Activated T-cell treated with anti-CD3 and anti-CD28 coated beads, Interleukin-2, amount 50 U/mL, for 72 hours (primary cell): Measurements from ENCODE around the gene SLC29A4. TPM values are rescaled to one million over a fixed set of nuclear protein-coding genes. Genes with fewer than 3 reads are reported as not detected.
"Not testable (repeated sequence)": the region's sequence is repeated elsewhere in the genome, so short reads cannot be mapped to it uniquely, and the experiment has no call there.

ENCODE experiments used
- ATAC-seq, 2 donors: fragments of 150-1000 bp; cut with Tn5 transposase; replicated peaks in 1 of 2; 2 replicates each; pipeline ENCODE4 v1.10.0; 2021; ENCODE audit warnings: moderate library complexity in 2 of 2, mild to moderate bottlenecking in 1 of 2
- DNase-seq, 2 donors: peaks; one replicate each; pipeline ENCODE4 v3.0.0; 2021 to 2022; ENCODE audit warnings: mixed read lengths in 1 of 2
- H3K27ac Mint-ChIP-seq: one replicate; pipeline ENCODE4 v1.8.0; 2022; ENCODE audit warnings: mild to moderate bottlenecking, moderate library complexity, mixed read lengths
- H3K27me3 Mint-ChIP-seq: one replicate; pipeline ENCODE4 v1.8.0; 2022; ENCODE audit warnings: low read depth, mixed read lengths
- H3K36me3 Mint-ChIP-seq, 2 donors: one replicate each; pipeline ENCODE4 v1.8.0; 2022; ENCODE audit warnings: mixed read lengths in 2 of 2, mild to moderate bottlenecking in 1 of 2; ENCODE audit not compliant: insufficient read depth in 2 of 2
- H3K4me1 Mint-ChIP-seq: one replicate; pipeline ENCODE4 v1.8.0; 2022; ENCODE audit warnings: low read depth, mixed read lengths
- H3K4me3 Mint-ChIP-seq, 2 donors: one replicate each; pipeline ENCODE4 v1.8.0; 2022; ENCODE audit warnings: mild to moderate bottlenecking in 2 of 2, mixed read lengths in 2 of 2, moderate library complexity in 2 of 2
- H3K9me3 Mint-ChIP-seq, 2 donors: one replicate each; pipeline ENCODE4 v1.8.0; 2022; ENCODE audit warnings: mixed read lengths in 2 of 2
- total RNA-seq, 2 donors: library from RNA; stranded (reverse); gene quantifications; one replicate each; pipeline ENCODE4 v1.2.3, GENCODE V29; 2022

Gene SLC29A4
- total RNA-seq, 2 donors from 2014 or later: 0.48 to 1.3 TPM

DNA sequence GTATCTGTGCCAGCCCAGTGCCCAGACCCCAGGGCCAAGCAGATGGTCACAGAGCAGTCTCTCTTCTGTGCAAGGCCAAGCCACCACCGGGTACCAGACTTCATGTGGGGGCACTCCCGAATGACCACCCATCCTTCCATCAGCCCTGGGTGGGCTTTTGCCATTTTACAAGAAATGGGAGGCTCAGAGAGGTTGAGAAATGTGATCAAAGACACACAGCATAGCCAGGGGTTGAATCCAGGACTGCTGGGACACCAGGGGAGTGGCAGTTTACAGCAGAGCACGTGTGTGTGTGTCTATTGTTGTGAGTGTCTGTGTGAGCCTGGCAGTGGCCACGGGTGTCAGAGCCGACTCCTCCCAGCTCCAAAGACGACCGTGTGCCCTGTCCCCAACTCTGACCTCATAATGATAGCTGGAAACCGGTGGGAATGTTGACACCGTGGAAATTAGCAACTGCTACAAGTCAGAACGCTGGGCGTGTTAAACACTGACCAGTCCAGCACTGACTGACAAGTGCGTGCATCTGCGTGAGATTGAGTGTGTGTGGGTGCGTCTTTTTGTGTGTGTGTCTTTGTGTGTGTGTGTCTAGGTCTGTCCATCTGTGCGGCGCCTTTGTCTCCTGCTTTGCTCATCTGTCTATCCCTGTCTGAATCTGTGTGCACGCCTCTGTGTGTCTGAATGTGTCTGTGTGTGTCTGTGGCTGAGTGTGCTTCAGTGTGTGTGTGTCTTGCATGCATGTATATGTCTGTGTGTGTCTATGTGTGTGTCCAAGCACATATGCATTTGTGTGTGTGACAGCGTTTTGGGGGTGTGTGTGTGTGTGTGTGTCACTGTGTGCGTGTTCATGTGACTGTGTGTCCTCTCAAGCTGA is 17.2 kb upstream of the SLC29A4 start:
- no peaks in the 10 kb centered on the region for H3K9me3 Mint-ChIP-seq
- no peaks in the 10 kb centered on the region for H3K36me3 Mint-ChIP-seq
- DNase-seq: no peak
- ATAC-seq: no peak
- H3K4me1 Mint-ChIP-seq: no peaks in the 10 kb centered on the region
- no peak overlapping the region for H3K4me3 Mint-ChIP-seq
- H3K27ac Mint-ChIP-seq: no peak overlapping the region
- H3K27me3 Mint-ChIP-seq: no peaks in the 10 kb centered on the region

DNA sequence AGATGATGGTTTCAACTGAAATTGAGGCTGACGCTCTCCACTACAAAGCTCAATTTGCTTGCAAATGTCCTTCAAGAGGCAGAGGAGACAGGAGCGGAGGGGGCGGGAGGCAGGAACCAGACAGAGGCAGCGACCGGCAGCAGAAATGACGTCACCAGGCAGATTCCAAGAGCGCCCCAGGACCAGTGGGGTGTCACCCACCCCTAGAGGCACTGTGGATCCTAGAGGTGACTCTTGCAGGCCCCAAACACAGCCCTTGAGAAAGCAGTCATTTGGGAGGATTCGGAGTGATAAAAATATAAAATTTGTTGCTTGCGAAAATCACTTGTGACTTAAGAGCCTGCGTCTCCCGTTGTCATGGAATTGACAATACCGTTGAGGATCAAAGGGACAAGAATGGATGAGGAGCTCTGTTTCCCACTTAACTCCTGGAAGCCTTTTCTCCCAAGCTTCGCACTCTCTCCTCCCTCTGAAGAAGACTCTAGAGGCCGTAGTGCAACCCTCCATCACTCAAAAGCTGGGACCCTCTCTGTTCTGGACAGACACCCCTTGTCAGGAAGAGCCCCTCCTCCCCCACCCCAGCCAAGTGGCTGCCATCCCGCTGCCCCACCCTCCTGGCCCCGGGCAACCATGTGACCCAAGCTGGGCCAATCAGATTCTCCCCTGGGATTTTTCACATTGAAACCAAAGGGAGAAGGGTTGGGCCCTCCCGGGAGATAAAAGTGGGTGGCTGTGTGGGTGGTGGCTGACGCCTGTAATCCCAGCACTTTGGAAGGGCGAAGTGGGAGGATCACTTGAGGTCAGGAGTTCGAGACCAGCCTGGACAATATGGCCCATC is 16.3 kb upstream of the SLC29A4 start:
- no peak overlapping the region for H3K27ac Mint-ChIP-seq
- ATAC-seq: no peak
- no peaks in the 10 kb centered on the region for H3K9me3 Mint-ChIP-seq
- no peak overlapping the region for H3K4me3 Mint-ChIP-seq
- DNase-seq: no peak
- H3K27me3 Mint-ChIP-seq: no peaks in the 10 kb centered on the region
- no peaks in the 10 kb centered on the region for H3K36me3 Mint-ChIP-seq
- H3K4me1 Mint-ChIP-seq: no peaks in the 10 kb centered on the region

DNA sequence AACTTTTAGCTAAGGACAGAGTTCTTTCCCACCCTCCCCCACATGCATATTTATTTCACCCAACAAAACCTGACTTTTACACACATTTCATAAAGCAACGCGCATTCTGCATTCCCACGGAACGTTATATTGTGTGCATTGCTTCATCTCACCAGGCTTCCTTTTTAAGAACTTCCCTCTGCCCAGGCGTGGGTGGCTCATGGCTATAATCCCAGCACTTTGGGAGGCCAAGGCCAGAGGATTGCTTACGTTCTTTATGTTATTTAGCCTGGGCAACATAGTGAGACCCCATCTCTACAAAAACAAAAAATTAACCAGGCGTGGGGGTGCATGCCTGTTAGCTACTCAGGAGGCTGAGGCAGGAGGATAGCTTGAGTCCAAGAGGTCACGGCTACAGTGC is 14.9 kb upstream of the SLC29A4 start:
- ATAC-seq, H3K9me3 Mint-ChIP-seq, H3K4me1 Mint-ChIP-seq, H3K27ac Mint-ChIP-seq, H3K36me3 Mint-ChIP-seq, H3K27me3 Mint-ChIP-seq, DNase-seq, H3K4me3 Mint-ChIP-seq: not testable (repeated sequence)

DNA sequence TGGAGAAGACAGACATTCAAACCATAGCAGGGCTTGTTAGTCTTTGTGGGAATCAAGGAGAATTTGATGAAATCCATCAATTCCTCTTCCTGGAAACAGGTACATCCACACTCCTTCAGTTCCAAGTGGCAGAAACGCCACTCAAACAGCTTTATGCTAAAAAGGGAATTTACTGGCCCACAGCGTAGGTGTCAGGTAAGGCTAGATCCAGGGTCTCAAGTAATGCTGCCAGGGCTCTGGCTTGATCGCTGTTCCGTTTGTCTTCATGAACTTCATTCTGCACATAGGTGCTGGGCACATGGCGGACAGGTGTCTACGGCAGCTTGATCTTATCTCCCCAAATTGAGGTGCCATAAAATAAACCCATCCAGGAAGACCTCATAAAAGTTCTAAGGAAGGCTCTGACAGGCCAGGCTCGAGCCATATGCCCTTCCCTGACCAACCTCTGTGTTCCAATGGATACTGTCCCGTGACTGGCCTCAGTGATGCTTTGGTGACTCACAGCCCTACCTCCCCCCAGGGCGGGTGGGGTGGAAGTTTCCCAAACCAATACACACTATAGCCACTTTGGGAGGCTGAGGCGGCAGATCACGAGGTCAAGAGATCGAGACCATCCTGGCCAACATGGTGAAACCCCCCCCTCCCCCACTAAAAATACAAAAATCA is 12.6 kb upstream of the SLC29A4 start:
- H3K9me3 Mint-ChIP-seq, ATAC-seq, H3K27ac Mint-ChIP-seq, H3K27me3 Mint-ChIP-seq, H3K4me3 Mint-ChIP-seq, H3K4me1 Mint-ChIP-seq, DNase-seq, H3K36me3 Mint-ChIP-seq: not testable (repeated sequence)

DNA sequence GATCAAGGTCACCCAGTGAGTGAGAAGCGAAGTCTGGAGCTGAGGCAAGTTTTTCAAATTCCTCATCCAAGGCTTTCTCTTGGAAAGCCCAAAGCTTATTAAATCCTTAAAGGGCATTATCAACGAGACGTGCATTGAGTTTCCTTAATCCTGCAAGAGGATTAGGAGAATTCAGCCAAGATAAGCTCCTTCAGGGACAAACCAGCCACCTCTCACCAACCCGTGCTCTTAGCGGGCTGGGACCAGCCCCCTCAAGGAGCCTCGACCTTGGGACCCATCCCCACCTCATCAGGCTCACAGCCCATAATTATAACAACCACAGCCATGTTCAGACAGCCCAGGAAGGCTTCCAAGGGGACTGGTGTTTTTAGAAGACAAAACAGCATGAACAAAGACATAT is 12.0 kb upstream of the SLC29A4 start:
- no peaks in the 10 kb centered on the region for H3K4me1 Mint-ChIP-seq
- H3K27ac Mint-ChIP-seq: no peak overlapping the region
- H3K9me3 Mint-ChIP-seq: no peaks in the 10 kb centered on the region
- no peak for DNase-seq
- no peaks in the 10 kb centered on the region for H3K27me3 Mint-ChIP-seq
- H3K4me3 Mint-ChIP-seq: no peak overlapping the region
- H3K36me3 Mint-ChIP-seq: no peaks in the 10 kb centered on the region
- no peak for ATAC-seq

DNA sequence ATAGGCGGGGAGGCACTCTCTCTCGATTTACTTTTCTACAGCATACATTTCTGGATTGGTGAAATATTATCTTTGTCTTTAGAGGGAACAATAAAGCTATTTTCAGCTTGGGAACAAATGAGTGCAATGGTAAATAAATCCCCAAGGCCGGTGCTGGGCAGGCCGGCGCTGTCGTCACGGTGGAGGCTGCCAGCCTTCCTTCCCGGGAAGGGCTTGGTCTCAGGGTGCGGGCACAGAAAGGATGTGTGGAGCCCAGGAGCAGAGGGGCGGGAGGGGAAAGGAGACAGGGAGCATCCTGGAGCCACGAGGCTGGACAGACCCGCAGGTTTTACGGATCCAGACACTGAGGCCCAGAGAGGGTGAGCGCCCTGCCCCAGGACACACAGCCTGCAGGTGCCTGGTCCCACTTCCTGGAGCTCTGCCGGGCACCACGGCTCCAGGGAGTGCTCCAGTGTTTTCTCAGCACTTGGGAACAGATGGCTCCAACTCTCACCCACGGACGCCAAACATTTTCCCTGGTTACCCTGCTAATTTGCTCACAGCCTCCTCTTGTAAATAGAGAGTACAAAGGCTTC is 8.8 kb upstream of the SLC29A4 start:
- not testable (repeated sequence) for H3K4me3 Mint-ChIP-seq, DNase-seq, ATAC-seq, H3K27ac Mint-ChIP-seq, H3K36me3 Mint-ChIP-seq, H3K4me1 Mint-ChIP-seq, H3K9me3 Mint-ChIP-seq, H3K27me3 Mint-ChIP-seq

DNA sequence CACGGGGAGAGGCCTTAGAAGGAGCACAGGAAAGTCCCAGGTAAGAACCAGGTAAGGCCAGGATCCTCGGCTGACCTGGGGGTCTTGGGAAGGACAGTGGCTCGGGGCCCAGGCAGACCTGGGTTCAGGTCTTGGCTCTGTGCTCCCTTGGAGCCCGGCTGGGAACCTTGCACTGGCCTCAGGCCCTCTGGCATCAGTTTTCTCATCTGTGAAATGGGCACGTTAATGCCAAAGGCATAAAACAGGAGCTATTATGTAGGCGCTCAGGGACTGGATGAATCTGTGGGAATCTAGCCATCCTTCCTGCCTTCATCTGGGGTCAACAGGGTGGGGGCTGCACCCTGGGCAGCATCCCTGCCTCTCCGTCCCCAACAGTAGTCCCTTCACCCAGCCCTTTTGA is 8.3 kb upstream of the SLC29A4 start:
- Mint-ChIP-seq H3K9me3 (no peaks in the 10 kb centered on the region), H3K36me3 (no peaks in the 10 kb centered on the region)

DNA sequence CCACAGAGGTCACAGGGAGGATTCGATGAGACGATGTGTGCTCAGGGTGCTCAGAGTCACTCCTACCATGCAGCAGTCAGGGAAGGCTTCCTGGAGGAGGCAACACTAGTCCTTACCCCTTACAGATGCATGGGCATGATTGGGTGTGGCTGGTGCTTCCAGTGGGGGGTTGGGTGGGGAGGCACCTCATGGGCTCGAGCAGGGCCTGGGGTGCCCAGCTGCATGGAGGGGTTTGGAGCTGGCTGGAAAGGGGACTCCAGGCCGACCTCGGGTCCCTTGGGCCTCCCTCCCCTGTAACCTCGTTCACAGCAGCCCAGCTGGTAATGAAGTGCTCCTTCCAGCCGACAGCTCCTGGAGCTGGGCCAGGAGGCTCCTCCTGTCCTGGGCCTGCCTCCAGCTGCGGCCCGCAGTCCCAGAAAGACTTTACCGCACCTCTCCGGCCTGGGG is 7.7 kb upstream of the SLC29A4 start:
- not testable (repeated sequence) for H3K4me3 Mint-ChIP-seq, H3K27me3 Mint-ChIP-seq, H3K36me3 Mint-ChIP-seq, H3K27ac Mint-ChIP-seq, ATAC-seq, DNase-seq, H3K9me3 Mint-ChIP-seq, H3K4me1 Mint-ChIP-seq

More for the DNA sequence above, 8.3 kb upstream of the SLC29A4 start:
- no peaks in the 10 kb centered on the region for H3K4me1 Mint-ChIP-seq
- H3K27ac Mint-ChIP-seq: no peak overlapping the region
- DNase-seq (no peak), ATAC-seq (no peak)
- no peak overlapping the region for H3K4me3 Mint-ChIP-seq
- H3K27me3 Mint-ChIP-seq: peaks cover under 1% of the 10 kb centered on the region

DNA sequence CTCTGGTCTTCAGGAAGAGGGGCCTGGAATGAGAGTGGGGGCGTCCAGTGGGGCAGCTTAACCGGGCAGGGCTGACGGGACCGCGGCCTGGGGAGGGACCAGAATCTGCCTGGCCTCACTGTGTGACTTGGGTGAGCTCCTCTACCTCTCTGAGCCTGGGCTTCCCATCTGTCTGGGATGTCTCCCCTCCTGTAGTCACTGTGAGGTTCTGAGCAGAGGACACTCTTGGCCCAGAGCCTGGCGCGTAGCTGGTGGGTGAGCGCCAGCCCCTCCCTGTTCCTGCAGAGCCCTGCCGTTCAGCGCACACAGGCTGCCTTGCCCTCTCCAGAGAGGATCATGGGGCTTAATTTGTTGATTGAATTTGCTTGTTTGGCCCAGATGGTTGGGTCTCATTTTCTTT is 7.2 kb upstream of the SLC29A4 start:
- H3K36me3 Mint-ChIP-seq, H3K27ac Mint-ChIP-seq, ATAC-seq, DNase-seq, H3K4me3 Mint-ChIP-seq, H3K27me3 Mint-ChIP-seq, H3K9me3 Mint-ChIP-seq, H3K4me1 Mint-ChIP-seq: not testable (repeated sequence)

DNA sequence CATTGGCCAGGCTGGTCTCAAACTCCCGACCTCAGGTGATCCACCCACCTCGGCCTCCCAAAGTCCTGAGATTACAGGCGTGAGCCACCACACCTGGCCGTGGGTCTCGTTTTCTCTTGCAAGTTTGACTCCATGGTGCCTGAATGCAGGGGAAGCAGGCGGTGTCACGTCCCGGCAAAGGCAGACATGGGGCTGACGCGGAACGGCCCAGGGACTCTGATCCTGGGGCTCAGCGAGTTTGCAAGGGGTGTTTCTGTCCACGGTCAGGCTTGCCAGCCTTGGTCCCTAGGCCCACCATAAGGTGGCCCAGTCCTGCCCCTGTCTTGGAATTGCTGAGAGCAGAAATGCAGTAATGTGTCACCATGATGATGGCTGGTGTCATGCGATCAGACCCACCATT is 6.6 kb upstream of the SLC29A4 start:
- not testable (repeated sequence) for H3K9me3 Mint-ChIP-seq, DNase-seq, H3K36me3 Mint-ChIP-seq, H3K4me3 Mint-ChIP-seq, H3K27me3 Mint-ChIP-seq, H3K27ac Mint-ChIP-seq, ATAC-seq, H3K4me1 Mint-ChIP-seq

DNA sequence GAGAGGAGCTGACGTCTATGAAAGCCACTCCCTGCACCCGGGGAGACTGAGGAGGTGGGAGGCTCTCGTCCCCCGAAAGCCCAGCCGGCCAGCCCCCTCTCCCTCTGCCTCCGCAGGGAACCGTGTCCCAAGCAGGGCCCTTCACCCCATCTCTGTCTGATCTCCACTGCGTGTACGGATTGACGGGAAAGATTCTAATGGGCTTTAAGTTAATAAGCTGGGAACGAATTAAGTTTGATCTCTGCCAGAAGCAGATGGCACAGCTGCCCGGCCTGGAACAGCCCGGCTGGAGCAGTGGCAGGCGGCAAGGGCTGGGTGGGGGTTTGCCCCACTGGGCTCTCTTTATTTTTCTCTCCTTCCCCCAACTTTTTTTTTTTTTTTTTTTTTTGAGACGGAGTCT is 6.1 kb upstream of the SLC29A4 start:
- H3K4me3 Mint-ChIP-seq: no peak overlapping the region

DNA sequence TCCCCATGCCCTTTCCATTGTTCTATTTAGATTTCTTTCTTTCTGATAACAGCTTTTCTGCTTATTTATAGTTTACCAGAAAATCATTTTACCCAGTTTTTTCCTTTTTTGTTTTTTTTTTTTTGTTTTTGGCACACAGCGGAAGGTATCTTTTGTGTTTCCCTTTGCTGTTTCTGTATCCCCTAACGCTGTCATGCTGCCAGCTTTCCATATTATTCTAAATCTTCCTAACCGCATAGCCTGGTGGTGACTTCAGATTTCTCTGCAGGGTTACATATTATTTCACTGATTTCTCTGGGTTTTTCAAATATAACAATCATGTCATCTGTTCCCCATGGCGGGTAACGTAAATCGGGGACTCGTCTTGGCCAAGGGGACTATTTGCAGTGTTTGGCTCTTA is 4.0 kb upstream of the SLC29A4 start:
- ATAC-seq (no peak), DNase-seq (no peak)
- H3K9me3 Mint-ChIP-seq: no peaks in the 10 kb centered on the region
- no peak overlapping the region for H3K4me3 Mint-ChIP-seq
- no peak overlapping the region for H3K27ac Mint-ChIP-seq
- H3K36me3 Mint-ChIP-seq: no peaks in the 10 kb centered on the region
- no peaks in the 10 kb centered on the region for H3K4me1 Mint-ChIP-seq
- H3K27me3 Mint-ChIP-seq: peaks cover 6% of the 10 kb centered on the region

More for the DNA sequence above, 6.1 kb upstream of the SLC29A4 start:
- no peak for ATAC-seq
- Mint-ChIP-seq H3K36me3 (no peaks in the 10 kb centered on the region), H3K9me3 (no peaks in the 10 kb centered on the region), H3K4me1 (no peaks in the 10 kb centered on the region), H3K27ac (no peak overlapping the region), H3K27me3 (peaks cover 6% of the 10 kb centered on the region)
- DNase-seq: no peak

DNA sequence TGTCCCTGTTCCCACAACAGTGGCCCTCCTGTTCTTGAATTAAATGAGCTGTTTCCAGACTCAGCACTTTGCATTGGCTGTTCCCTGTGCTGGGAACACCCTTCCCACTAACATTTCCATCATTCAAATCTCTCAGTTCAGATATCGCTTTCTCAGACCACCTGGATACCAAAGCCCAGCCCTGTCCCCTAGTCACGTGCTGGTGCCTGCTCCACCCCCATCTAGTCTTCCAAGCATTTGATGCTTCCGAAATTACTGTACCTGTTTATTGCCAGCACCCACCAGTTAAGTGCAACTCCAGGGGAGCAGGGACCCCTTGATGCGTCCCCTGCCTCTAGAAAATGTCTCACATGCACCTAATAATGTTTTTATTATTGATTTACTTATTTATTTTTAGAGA is 3.0 kb upstream of the SLC29A4 start:
- Mint-ChIP-seq H3K36me3 (no peaks in the 10 kb centered on the region), H3K4me1 (no peaks in the 10 kb centered on the region), H3K4me3 (no peak overlapping the region), H3K27me3 (peaks cover 13% of the 10 kb centered on the region), H3K9me3 (no peaks in the 10 kb centered on the region), H3K27ac (no peak overlapping the region)
- ATAC-seq (no peak), DNase-seq (no peak)
